ENCODE measurements around the gene TMEM141.
"Not testable (repeated sequence)": the region's sequence is repeated elsewhere in the genome, so short reads cannot be mapped to it uniquely, and the experiment has no call there.

Gene TMEM141

DNA sequence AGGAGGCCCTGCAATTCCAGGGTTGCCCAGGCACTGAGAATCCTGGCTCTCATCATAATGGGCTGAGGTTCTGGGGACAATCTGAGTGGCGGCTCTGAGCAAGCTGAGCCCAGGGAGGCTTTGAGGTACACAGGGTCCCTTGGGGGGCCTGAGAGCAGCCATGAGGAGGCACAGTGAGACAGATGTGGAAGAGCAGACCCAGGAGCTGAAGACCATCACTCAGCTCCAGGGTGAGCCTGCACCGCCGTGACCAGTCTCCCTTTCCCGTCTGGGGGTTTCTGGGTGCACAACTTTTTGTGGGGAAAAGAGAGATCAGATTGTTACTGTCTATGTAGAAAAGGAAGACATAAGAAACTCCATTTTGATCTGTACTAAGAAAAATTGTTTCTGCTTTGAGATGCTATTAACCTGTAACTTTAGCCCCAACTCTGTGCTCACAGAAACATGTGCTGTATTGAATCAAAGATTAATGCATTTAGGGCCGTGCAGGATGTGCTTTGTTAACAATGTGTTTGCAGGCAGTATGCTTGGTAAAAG lies 5.2 kb downstream of the TMEM141 start, which contains the start of gene CCDC183:
Gene CCDC183 (plus strand): TSS at position 101 of the 537 bp plus-strand sequence. CDS start 60 bp downstream, at position 161.
- no peak for DNase-seq

DNA sequence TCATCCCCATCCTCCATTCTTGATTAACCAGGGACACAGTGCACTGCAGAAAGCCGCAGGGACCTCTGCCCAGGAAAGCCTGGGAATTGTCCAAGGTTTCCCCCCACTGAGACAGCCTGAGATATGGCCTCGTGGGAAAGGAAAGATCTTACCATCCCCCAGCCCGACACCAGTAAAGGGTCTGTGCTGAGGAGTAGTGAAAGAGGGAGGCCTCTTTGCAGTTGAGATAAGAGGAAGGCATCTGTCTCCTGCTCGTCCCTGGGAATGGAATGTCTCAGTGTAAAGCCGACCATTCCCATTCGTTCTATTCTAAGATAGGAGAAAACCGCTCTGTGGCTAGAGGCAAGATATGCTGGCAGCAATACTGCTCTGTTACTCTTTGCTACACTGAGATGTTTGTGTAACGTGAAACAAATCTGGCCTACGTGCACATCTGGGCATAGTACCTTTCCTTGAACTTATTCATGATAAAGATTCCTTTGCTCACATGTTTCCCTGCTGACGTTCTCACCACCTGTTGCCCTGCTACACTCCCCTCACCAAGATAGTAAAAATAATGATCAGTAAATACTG lies 5.7 kb downstream of the TMEM141 start:
- not testable (repeated sequence) for DNase-seq

DNA sequence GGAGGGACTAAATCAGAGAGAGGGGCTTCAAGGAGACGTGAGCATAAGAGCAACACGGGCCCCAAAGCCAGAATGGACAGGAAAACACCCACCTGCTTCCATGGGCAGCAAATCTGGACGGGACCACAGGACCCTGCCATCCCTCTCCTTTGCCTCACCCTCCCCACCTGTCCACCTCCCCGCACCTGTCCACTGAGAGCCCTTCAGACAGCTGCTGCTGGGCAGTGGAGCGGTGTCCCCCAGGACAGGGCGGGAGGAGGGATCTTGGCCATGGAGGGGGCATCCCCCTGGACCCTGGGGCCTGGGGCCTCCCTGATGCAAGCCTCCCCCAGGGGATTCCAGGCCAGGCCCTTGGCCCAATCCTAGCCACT lies 7.5 kb downstream of the TMEM141 start:
- DNase-seq, result no peak

- DNase-seq, result no peak
Observed at GRCh38 chr9:136799079-136799853, 8.1 kb downstream of the TMEM141 start.

DNA sequence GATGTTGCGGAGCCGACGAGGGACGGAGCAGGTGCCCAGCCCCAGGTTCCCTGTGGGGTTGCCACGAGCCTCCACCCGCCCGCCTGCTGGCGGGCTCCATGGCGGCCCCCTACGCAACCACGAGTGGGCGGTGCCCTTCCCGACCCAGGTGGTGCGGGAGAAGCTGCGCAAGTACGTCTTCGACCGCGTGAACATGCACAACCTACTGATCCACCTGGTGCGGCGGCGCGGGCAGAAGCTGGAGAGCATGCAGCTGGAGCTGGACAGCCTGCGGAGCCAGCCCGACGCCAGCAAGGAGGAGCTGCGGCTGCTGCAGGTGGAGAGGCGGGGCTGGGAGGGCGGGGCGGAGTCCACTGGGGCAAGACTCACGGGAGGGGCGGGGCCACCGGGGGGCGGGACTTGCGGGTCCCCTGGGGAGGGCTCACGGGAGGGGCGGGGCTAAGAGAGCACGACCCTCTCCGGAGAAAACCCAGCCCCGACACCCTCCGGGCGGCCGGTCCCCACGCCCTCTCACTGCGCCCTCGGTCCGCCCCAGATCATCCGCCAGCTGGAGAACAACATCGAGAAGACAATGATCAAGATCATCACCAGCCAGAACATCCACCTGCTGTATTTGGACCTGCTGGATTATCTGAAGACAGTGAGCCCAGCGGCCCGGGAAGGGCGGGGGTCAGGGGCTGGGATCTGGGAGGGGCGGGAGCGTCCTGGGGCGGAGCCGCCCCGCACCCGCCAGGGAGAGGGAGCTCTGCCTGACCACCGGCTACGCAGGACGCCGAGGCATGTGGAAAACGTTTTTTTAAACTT lies 8.9 kb downstream of the TMEM141 start:
- DNase-seq, result peak; percentile 94

DNA sequence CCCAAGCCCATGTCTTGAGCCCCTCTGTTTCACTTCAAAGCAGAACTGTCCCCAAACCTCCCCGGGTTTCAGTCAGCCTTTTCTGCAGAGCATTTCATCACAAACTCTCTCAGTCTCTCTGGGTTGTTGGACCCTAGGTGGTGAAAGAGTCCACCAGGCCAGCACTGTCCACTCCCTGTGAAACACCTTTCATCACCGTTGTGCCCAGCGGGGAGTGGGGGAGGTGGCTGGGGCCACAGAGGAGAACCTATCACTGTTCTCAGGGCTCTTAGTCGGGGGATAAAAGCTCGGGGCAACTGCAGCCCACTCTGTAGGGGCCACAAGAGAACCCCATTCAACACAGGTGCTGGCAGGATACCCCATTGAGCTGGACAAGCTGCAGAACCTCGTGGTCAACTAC lies 11.2 kb downstream of the TMEM141 start:
- DNase-seq, result no peak

DNA sequence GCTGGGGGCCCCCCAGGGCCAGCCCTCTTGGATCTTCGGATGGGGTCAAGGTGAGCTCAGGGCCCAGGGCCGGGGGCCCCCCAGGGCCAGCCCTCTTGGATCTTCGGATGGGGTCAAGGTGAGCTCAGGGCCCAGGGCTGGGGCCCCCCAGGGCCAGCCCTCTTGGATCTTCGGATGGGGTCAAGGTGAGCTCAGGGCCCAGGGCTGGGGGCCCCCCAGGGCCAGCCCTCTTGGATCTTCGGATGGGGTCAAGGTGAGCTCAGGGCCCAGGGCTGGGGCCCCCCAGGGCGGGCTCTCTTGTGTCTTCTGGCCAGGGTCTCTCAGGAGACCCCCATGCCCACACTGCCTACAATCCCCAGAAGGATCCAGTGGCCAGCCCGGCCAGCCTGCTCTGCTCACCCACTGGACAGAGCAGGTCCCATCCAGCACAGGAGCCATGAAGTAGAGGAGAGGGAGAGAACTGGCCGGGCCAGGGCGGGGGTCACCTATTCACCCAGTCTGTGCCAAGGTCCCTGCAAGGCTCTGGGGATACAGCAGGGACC lies 11.9 kb downstream of the TMEM141 start:
- DNase-seq, result not testable (repeated sequence)

- no peak for DNase-seq
Observed at GRCh38 chr9:136803551-136804508, 12.7 kb downstream of the TMEM141 start.

- no peak for DNase-seq
Observed at GRCh38 chr9:136804509-136805206, 13.5 kb downstream of the TMEM141 start.

DNA sequence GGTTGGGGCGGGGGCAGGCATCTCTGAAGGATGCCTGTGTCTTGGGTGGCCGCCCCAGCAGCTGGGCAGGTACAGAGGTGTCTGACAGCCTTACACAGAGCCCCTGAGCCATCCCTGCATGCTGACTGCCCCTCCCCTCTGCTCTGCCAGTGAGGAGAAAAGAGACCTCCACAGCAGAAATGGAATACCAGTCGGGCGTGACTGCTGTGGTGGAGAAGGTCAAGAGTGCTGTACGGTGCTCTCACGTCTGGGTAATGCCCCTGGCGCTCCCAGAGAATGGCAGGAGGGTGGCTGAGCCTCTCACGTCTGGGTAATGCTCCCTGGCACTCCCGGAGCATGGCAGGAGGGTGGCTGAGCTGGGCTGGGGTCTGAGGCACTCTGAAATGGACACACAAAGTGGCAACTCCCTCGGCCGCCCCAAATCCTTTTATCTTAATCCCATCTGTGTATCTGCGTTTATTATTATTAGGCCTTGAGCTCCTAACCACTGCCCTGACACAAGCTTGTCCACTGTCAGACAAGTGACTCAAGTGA lies 14.1 kb downstream of the TMEM141 start:
- DNase-seq, result no peak

DNA sequence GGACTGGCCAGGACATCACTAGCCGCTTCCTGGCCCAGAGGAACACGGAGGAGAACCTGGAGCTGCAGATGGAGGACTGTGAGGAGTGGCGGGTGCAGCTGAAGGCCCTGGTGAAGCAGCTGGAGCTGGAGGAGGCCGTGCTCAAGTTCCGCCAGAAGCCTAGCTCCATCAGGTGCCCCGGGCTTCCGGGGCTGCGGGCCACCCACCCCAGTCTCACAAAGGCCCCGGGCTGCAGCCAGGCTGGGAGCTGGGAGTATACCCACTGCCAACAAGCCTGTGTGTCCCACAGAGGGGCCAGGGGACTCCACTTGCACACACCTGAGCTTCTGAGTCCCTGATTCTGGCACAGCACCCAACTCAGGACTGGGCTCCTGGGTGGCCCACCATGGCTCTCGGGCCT lies 14.9 kb downstream of the TMEM141 start:
- DNase-seq, result no peak

GRCh38 chr9:136806631-136807201 lies 15.6 kb downstream of the TMEM141 start:
- no peak for DNase-seq

- peak; percentile 79 for DNase-seq
Observed at GRCh38 chr9:136807281-136808074, 16.3 kb downstream of the TMEM141 start, which contains the start of gene RABL6. Gene RABL6 (plus strand): TSS chr9:136807948. CDS start chr9:136808197, 249 bp downstream.

- DNase-seq, result no peak
Observed at GRCh38 chr9:136808075-136808805, 17.1 kb downstream of the TMEM141 start.

DNA sequence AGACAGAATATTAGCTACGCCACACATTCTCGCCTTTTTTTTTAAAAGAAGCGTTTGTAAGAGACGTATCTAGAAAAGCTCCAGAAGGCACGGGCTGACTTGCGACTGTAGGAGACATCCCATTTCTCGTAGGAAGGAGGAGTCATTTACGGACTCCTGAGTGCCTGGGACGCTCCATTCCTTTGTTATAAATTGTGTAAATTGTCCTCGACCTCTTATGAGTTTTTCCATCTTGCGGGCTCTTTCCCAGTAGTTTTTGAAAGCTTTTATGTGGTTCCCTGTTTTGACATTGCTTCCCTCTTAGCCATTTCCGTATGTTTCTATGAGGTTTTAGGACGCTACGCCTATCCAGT lies 17.6 kb downstream of the TMEM141 start:
- no peak for DNase-seq

DNA sequence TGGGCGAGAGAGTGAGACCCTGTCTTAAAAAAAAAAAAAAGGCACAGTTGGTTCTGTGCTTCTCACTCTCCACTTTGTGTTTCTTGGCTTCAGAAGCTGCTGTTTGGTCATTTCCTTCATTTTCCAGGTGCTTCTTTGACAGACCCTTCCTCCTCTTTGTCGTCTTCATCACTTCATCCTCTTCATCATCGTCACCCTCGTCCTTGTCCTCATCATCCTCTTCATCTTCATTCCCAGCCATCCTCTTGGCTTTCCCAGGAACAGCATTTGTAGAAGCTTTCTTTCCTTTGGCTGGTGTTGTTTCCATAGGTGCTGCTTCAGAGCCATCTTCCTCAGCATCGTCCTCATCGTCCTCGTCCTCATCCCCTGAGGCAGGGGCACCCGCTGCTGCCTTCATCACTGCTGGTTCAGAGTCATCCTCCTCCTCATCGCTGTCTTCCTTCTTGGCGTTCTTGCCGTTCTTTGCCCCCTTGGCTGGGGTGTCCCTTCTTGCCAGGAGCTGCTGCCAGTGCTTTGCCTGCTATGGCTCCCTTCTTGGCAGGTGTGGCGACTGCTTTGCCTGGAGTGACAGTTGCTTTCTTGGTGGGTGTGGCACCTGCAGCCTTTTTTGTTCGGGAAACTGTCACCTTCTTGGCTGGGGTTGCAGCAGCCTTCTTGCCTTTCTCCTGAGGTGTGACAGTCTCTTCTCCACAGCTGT lies 23.7 kb downstream of the TMEM141 start:
- no peak for DNase-seq

DNA sequence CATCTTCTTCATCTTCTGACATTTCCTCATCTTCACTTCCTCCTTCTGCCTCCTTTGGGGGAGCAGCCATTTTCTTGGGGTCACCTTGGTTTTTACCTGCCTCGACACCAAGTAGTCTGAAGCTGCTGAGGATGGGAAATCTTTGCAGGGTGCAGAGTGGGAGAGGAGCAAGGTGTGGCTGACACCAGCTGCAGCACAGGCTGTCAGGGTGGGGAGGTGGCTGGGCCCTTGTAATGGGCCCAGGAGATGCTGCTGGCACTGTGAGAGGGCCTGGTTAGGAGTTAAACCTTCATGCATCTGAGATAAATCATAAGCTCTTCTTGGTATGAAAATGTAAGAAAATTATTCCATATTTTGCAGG lies 24.3 kb downstream of the TMEM141 start:
- DNase-seq, result no peak

Measured in NCI-H2171 (cell line).